NOMO-1 treated with DMSO at 0.1 percent for 48 hours (cell line): ENCODE data around the gene CFLAR.
"Not testable (repeated sequence)": the region's sequence is repeated elsewhere in the genome, so short reads cannot be mapped to it uniquely, and the experiment has no call there.

Experiments used
- DNase-seq: peaks from one replicate; lab custom pipeline; 2025; ENCODE audit not compliant: unreplicated experiment; lab: John Stamatoyannopoulos, UW

CFLAR gene

GRCh38 chr2:201116115-201116958 lies at the start of gene CFLAR:
CFLAR (plus strand) TSS chr2:201116164; CDS start chr2:201129866, 13,702 bp downstream.
- peak; percentile 67 for DNase-seq

GRCh38 chr2:201070948-201071478 lies 45.0 kb upstream of the CFLAR start:
- peak; percentile 43 for DNase-seq

- peak; percentile 96 for DNase-seq
Measured at GRCh38 chr2:201071479-201072200, 44.3 kb upstream of the CFLAR start, which contains the start of the genes HYCC2 and NDUFB3. HYCC2 (minus strand) TSS chr2:201071671; CDS start chr2:201024009, 47,662 bp downstream. NDUFB3 (plus strand) TSS chr2:201072001; CDS start chr2:201078883, 6,882 bp downstream.

GRCh38 chr2:201072201-201072530 lies 43.8 kb upstream of the CFLAR start:
- no peak for DNase-seq

GRCh38 chr2:201073071-201073470 lies 42.9 kb upstream of the CFLAR start:
- DNase-seq, result no peak

GRCh38 chr2:201074996-201075395 lies 41.0 kb upstream of the CFLAR start:
- no peak for DNase-seq

GRCh38 chr2:201084863-201085262 lies 31.1 kb upstream of the CFLAR start:
- no peak for DNase-seq

- DNase-seq, result no peak
Measured at GRCh38 chr2:201090574-201090973, 25.4 kb upstream of the CFLAR start.

- peak; percentile 62 for DNase-seq
Measured at GRCh38 chr2:201093573-201093972, 22.4 kb upstream of the CFLAR start.

- no peak for DNase-seq
Measured at GRCh38 chr2:201100497-201100896, 15.5 kb upstream of the CFLAR start.

GRCh38 chr2:201105759-201106158 lies 10.2 kb upstream of the CFLAR start:
- no peak for DNase-seq

GRCh38 chr2:201107624-201108023 lies 8.3 kb upstream of the CFLAR start:
- no peak for DNase-seq

- no peak for DNase-seq
Measured at GRCh38 chr2:201108341-201108740, 7.6 kb upstream of the CFLAR start.

- no peak for DNase-seq
Measured at GRCh38 chr2:201109186-201109585, 6.8 kb upstream of the CFLAR start.

- DNase-seq, result no peak
Measured at GRCh38 chr2:201110615-201111014, 5.3 kb upstream of the CFLAR start.

GRCh38 chr2:201111096-201111495 lies 4.9 kb upstream of the CFLAR start:
- DNase-seq, result no peak

- no peak for DNase-seq
Measured at GRCh38 chr2:201114350-201114749, 1.6 kb upstream of the CFLAR start.

GRCh38 chr2:201114846-201115245 lies 1.1 kb upstream of the CFLAR start:
- no peak for DNase-seq

GRCh38 chr2:201116959-201117734 lies 1.2 kb downstream of the CFLAR start:
- DNase-seq, result peak; percentile 89

- not testable (repeated sequence) for DNase-seq
Measured at GRCh38 chr2:201117735-201118094, 1.8 kb downstream of the CFLAR start.
